NCI-H345 treated with DMSO at 0.1 percent for 48 hours (cell line): Measurements from ENCODE around the gene OCIAD2.
"Not testable (repeated sequence)": the region's sequence is repeated elsewhere in the genome, so short reads cannot be mapped to it uniquely, and the experiment has no call there.

ENCODE experiments used
- DNase-seq: peaks from one replicate; lab custom pipeline; 2025; ENCODE audit not compliant: unreplicated experiment; lab: John Stamatoyannopoulos, UW

The OCIAD2 gene

DNA sequence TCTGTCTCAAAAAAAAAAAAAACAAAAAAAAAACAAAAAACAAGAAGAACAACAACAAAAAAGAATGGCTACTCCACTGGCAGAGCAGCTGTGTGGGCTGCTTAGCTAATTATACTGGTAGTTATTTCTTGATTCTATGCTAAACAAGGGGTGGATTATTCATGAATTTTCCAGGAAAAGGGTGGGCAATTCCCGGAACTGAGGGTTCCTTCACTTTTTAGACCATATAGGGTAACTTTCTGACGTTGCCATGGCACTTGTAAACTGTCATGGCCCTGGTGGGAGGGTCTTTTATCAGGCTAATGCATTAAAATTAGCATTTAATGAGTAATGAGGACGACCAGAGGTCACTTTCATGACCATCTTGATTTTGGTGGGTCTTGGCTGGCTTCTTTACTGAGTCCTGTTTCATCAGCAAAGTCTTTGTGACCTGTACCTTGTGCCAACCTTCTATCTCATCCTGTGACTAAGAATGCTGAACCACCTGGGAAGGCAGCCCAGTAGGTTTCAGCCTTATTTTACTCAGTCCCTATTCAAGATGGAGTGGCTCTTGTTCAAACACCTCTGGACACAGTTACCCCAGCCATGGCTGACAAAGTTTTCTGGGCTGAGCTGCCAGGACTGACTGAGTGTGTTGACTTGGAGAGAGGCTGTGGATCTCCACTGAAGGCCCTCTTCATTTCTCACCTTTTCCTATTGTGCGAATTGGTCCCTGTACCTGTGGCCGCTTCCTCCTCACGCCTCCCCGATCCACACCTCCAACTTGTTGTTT, 1.3 kb upstream of the OCIAD2 start:
- no peak for DNase-seq

DNA sequence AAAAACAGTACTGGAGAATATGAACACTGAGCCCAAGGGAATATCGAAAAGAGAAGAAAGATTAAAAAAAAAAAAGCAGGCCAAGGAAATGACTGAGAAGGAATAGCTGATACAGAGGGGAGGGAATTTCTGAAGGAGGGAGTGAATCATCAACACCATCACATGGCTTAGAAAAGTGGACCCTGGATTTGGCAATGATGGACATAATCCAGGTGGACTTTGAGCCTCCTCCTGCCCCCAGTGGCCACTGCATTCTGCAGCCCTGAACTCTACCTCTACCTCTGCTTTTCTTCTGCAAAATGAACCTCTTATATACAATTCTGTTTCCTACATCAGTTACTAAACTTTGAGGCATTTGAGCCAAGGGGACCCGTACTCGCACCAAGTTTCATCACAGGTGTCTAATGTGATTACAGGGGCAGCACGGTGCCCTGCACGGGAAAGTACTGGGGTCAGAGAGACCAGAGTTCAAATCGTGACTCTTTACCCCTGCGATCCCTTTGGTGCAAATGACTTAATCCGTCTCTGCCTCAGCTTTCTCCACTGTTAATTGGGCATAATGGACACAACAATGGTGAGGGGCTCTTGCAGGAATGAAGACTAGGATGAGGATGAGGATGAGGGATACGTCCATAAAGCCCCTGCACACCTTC, 1.1 kb downstream of the OCIAD2 start:
- no peak for DNase-seq

DNA sequence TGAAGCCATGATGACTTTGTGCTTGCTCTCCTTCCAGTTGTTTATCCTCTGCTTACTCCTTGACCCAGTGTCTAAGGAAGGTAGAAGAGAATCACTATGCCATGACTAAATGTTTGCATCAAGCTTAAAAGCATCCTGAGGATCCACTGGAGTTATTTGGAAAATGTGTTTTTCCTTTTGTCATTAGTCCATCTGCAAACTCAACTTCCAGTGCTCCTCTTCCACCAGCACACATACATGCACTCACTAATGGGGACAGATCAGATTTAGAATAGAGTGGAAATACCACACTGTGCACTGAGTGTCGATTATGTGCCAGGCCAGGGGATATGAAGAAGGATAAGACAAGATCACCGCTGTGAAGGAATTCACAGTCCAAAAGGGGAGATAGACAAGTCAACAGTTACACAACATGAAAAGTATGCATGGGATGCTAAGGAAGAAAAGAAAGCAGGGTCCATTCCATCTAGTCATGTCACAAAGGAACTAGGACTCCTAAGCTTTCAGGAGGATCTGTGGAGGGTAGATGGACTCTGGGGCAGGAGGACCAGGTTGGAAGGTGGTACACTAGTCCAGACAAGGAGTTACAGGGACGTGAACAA, 1.9 kb downstream of the OCIAD2 start:
- DNase-seq, result no peak

DNA sequence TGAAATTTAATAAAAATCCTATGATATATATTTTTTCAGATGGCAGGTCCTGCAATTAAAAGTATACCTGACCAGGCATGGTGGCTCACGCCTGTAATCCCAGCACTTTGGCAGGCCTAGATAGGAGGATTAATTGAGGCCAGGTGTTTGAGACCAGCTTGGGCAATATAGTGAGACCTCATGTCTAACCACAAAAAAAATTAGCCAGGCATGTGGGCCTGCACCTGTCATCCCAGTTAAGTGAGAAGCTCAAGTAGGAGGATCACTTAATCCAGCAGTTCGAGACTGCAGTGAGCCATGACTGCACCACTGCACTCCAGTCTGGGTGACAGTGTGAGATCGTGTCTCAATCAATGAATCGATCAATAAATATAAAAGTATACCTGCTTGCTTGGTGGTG, 2.5 kb downstream of the OCIAD2 start:
- DNase-seq, result no peak

DNA sequence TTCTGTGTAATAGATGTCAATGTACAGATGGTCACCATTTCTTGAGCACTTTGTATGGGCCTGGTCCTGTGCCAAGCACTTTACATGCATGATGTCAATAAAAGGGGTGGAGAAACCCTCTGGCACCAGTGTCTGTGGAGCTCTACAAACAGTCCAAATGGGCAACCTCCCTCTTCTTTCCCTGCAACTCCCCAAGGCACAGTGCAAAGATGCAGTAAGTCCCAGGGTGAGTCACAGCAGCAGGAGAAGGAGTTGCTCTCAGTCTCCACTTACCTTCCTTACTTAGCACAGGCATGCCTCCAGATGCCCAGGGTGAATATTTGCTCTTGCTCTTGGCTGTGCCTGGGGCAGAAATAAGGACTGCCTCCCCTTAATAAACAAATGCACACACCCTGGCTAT, 4.3 kb downstream of the OCIAD2 start:
- no peak for DNase-seq

DNA sequence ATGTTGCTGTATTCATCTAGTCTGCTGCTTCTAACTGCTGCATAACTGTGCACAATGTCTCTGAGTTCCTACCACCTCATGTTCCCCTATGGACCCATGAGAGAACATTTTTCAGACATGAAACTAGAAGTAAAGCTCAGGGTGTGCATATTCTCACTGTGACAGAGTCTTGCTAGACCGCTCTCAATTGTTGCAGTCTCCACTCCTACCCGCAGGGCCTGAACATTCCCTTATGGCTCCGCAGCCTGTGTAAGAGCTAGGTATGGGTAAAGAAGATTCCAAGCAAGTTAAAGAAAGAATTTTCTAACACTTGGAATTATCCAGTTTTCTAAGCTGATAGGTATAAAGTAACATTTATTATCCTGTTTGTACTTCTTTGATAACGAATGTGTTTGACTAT, 5.4 kb downstream of the OCIAD2 start:
- no peak for DNase-seq

DNA sequence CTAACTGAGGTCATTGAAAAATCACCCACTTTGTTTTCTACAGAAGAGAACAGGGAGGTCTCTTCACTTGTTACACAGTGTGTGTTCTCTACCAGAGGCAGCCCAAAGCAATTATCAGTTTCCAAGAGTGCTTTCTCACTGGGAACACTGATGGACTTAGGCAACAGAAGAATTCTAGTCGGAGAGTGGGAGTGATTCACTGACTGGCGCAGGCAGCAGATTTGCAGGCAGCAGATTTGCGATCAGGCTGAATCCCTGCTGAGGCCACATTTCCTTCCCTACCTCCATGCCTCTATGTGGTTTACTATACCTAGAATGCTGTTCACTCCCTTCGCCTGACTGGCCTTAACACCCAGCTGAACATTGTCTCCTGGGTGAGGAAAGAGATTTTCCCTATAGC, 6.6 kb downstream of the OCIAD2 start:
- no peak for DNase-seq

DNA sequence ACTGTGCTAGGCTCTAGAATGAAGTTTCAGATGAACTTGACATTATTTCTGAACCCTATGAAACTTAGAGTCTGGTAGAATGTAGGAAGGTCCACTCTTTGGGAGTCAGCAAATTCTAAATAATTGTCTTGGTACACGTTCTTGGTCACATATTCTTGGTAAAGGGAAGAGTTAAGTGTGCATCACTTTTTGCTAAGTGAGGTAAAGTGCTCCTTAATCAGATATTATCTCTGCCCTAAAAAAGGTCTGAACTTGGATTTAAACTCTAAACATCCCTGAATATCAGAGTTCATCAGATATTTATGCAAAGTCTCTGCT, 7.2 kb downstream of the OCIAD2 start:
- DNase-seq, result no peak

DNA sequence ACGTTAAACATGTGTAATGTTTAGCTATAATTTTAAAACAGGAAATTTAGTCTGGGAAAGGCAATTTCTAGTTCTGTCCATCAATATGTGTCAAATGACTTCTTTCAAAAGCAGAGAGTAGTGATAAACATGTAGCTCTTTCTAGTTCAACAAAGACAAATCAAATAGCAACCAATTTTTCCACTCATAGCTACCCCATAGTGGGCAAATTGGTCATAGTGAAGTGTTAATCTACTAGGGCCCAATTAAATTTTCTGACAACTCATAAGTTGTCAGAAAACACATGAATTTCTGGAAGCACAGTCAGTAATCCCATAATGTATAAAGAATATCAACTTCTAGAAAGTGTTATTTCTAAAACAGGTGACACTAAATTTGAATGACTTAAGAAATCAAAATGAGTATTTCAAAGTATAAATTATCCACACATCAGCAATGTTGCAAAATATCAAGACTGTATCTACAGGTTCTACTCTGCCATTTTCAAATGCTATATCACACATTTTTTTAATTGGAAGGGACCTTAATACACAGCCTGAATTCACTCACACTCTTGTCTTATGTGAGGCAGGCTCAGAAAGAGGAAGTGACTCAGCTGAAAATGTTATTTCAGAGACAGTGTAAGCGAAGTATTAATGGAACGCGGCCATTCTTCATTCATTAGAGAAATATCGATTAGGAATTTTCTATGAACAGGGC, 7.7 kb downstream of the OCIAD2 start:
- DNase-seq, result no peak

DNA sequence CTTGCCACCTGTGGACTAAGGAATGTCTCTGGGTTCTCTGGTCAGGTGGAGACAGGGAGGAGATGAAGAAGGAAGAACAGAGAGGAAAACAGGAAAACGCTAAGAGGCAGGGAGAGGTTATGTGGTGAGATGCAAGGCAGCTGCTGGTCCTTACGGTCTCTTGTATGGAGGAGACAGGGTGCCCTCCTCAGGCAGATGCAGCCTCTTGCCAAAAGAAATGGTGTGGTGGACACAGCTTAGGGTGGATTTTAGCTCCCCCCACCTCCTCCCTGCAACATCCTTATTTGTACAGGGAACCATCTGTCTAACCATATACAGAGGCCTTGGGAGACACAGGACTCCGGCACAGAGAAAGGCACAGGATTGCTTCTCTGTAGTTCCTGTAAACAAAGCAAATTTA, 9.7 kb downstream of the OCIAD2 start:
- no peak for DNase-seq

DNA sequence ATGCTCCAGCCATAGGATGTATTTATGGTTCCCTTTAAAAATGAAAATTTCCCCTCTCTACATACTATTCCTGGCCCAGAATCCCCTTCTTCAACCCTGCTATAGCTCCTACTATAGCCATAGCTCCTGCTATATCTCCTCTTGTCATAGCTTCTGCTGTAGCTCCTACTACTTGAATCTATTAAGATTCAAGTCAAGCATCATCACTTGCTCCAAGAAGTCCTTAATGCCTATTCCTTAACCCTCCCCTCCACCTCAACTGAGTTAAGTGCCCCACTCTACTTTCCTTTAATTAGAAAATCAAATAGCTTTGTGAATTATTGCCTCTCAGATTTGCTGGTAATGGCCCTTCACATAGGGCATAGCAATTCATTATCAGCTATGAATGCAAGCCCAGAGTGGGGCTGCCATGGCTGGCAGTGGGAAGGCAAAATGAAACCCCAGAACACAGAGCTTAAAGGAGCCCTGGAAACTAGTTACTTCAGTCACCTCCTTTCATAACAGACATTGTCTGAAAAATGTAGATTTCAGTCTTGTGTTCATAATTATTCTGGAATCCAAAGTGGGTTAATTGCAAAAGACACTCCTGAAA, 15.4 kb downstream of the OCIAD2 start:
- no peak for DNase-seq

DNA sequence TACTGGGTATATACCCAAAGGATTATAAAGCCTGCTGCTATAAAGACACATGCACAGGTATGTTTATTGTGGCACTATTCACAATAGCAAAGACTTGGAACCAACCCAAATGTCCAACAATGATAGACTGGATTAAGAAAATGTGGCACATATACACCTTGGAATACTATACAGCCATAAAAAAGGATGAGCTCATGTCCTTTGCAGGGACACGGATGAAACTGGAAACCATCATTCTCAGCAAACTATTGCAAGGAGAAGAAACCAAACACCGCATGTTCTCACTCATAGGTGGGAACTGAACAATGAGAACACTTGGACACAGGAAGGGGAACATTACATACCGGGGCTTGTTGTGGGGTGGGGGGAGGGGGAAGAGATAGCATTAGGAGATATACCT, 16.8 kb downstream of the OCIAD2 start:
- DNase-seq, result not testable (repeated sequence)

DNA sequence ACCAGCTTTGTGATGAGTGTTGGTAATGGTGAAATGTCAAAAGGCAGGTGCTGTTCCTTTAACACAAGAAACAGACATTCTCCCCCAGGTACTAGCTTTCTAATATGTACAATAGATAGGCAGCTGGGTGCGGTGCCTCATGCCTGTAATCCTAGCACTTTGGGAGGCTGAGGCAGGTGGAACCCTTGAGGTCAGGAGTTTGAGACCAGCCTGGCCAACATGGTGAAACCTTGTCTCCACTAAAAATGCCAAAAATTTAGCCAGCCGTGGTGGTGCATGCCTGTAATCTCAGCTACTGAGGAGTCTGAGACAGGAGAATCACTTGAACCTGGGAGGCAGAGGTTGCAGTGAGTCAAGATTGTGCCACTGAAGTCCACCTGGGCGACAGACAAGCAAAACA, 24.9 kb downstream of the OCIAD2 start:
- DNase-seq, result not testable (repeated sequence)

DNA sequence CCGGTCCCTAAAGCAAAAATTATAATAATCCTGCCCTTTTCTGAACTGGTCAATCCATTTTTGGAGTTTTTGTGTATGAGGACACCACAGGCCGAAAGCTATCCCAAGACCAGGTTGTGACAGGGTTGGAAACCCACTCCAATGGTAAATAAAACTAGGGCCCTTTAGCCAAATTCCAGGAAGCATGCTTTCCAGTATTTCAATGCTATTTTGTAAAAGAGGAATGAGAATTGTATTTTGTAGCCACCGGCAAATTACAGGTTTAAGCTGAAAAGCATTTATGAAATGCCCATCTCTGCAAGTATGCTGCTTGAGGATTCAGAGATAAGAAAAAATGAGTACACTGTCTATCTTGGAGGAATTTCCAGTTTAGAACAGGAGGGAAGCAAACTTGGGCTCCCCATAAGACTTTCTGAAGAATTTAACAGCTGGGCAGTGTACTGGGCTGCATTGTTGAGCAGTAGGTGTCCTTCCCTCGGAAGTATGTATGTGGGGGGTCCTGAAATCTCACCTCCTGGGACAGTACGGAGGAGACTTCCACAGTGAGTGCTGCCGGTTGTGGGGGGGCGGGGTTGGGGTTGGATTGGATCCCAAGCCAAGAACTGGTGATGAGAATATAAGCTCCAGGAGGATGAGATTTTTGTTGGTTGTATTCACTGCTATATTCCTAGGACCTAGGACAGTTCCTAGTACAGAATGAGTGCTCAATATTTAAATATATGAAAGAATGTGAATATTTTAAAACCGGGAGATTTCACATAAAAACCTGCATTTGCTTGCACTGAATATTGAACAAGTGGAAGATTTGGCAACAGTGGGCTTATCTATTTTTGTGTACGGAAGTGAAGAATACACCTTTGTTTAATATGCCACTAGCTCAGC, 26.8 kb downstream of the OCIAD2 start:
- DNase-seq, result no peak

DNA sequence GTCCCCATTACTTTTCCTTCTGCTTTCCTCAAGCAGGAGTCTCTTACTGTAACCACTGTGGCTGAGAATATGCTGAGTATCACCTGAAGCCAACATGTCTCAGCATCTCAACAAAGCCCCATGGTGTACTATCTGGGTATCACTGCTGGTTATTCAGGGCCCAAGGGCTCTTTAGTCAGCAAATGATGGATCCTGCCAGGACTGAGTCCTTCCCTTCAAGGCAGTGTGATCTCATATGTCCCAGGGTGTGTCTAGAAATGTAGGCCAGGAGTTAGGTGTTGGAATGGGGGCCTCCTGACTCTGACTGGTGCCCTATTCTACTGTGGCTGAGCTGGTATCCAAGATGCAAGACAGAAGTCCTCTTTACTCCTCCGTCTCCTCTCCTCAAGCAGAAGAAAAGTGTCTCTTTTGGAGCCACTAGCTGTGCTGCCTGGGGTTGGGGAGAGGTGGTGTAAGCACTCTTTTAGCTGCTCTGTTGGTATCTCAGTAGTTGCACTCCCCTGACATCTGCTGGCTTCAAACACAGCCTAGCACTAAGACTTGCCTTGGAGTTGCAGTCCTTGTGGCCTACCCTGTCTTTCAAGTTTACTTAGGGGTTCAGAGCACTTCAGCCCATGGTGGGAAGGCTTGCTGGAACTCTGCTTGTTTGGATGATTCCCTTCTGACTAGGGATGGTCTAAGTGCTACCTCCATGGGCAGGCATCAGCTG, 28.6 kb downstream of the OCIAD2 start:
- no peak for DNase-seq

DNA sequence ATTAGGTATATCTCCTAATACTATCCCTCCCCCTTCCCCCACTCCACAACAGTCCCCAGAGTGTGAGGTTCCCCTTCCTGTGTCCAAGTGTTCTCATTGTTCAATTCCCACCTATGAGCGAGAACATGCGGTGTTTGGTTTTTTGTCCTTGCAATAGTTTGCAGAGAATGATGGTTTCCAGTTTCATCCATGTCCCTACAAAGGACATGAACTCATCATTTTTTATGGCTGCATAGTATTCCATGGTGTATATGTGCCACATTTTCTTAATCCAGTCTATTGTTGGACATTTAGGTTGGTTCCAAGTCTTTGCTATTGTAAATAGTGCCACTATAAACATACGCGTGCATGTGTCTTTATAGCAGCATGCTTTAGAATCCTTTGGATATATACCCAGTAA, 41.9 kb downstream of the OCIAD2 start:
- not testable (repeated sequence) for DNase-seq

DNA sequence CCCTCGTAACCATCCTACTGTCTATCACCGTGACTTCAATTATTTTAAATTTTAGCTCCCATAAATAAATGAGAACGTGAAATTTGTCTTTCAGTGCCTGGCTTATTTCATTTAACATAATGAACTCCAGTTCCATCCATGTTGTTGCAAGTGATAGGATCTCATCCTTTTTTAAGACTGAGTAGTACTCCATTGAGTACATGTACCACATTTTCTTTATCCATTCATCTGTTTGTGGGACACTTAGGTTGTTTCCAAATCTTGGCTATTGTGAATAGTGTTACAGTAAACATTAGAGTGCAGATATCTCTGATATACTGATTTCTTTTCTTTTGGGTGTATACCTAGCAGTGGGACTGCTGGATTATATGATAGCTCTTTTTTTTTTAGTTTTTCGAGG, 42.8 kb downstream of the OCIAD2 start:
- DNase-seq, result no peak

DNA sequence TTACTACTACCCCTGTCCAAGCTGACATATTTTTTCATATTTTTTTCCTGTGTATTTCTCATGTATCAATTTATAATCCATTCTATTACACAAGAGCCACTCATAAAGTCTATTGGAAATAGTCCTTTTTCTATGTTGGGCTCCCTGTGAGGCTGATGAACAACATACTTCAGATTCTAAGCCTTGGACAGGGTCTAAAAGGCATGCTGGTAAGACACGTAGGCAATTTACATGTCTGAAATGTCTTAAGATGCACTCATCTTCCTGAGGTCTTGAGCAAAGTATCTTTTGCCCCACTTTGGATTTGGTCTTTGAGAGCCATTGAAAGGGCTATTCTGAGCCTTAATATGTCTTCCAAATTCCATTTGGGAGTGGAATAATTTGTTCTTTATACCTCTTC, 43.9 kb downstream of the OCIAD2 start:
- no peak for DNase-seq

DNA sequence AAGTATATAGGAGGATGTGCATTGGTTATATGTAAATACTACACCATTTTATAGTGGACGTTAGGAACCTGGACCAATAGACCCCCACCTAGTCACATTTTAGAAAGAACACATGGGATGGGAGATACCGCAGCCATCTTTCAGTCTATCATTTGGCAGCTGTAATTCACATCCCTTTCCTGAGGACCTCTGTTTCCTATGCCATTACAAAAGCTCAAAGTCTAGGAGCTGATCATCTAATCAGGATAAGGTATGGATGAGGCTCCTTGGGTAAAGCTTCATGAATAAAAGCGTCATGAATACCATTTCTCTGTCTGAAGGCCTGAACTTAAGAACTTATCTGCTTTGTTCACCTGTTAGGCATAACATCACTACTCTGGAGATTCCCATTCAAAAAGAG, 44.5 kb downstream of the OCIAD2 start:
- no peak for DNase-seq

DNA sequence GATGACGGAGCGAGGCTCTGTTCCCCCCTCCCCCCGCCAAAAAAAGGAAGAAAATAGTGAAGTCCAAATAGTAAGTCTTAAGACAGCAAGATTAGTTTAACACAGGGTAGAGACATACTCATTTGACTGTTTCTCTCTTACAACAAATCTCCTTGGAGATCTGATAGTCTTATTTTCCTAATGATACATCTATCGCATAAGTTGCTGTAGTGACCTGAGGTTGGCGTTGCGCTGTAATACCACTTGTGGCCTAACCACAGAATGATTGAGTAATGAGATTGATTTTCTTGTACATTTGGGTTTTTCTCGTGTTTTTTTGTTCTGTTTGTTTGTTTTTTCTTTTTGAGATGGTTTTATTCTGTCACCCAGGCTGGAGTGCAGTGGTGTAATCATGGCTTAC, 48.4 kb downstream of the OCIAD2 start:
- no peak for DNase-seq
